Aorta (tissue), 5 donors: ENCODE measurements around the gene WEE2. TPM values are rescaled to one million over a fixed set of nuclear protein-coding genes. Genes with fewer than 3 reads are reported as not detected.
A peak's percentile ranks its signal among the peaks of the same experiment; 100 is the strongest.

Source experiments
- ATAC-seq: fragments of 200-7000 bp; cut with Tn5 transposase; one replicate; pipeline ENCODE4 v1.9.1; 2022; ENCODE audit warnings: moderate library complexity; ENCODE audit not compliant: low FRiP score
- DNase-seq, 2 donors: peaks; one replicate each; pipeline ENCODE4 v3.0.0-alpha.2; 2020
- H3K27ac ChIP-seq, 2 donors: one replicate each; pipeline ENCODE4 v1.5.1; 2013; ENCODE audit warnings: low read length in 2 of 2, mild to moderate bottlenecking in 2 of 2, moderate library complexity in 2 of 2, control low read depth in 1 of 2, inconsistent platforms in 1 of 2, low read depth in 1 of 2
- H3K27me3 ChIP-seq, 2 donors: one replicate each; pipeline ENCODE4 v1.6.1; 2013; ENCODE audit warnings: control low read depth in 1 of 2, low read length in 1 of 2, mild to moderate bottlenecking in 1 of 2, moderate library complexity in 1 of 2; ENCODE audit not compliant: insufficient read depth in 2 of 2, control insufficient read depth in 1 of 2
- H3K36me3 ChIP-seq, 2 donors: one replicate each; pipeline ENCODE4 v1.6.1; 2013; ENCODE audit warnings: control low read depth in 1 of 2, low read length in 1 of 2, mild to moderate bottlenecking in 1 of 2; ENCODE audit not compliant: insufficient read depth in 2 of 2, control insufficient read depth in 1 of 2
- H3K4me1 ChIP-seq, 2 donors: one replicate each; pipeline ENCODE4 v1.6.1; 2013; ENCODE audit warnings: low read length in 2 of 2, control low read depth in 1 of 2, mild to moderate bottlenecking in 1 of 2, moderate library complexity in 1 of 2; ENCODE audit not compliant: insufficient read depth in 2 of 2, control insufficient read depth in 1 of 2
- H3K4me3 ChIP-seq, 2 donors: one replicate each; pipeline ENCODE4 v1.5.1; 2013; ENCODE audit warnings: low read length in 2 of 2, control low read depth in 1 of 2, mild to moderate bottlenecking in 1 of 2
- H3K9me3 ChIP-seq: one replicate; pipeline ENCODE4 v1.6.1; 2013; ENCODE audit warnings: mild to moderate bottlenecking, low read length; ENCODE audit not compliant: control insufficient read depth
- WGBS, 2 donors: extraction: QIAGEN DNeasy Blood & Tissue Kit; methylation state at CpG; one replicate each; pipeline ENCODE4 v1.1.7; 2013; 5-methylcytosine and 5-hydroxymethylcytosine counted together
- intact Hi-C, 2 donors: fragments of 100-400 bp; cut with DNase I; formaldehyde crosslinking; loops; one replicate each; pipeline versions ENCODE4 v1.14.2 to v1.15.0; 2022
- polyA plus RNA-seq, 2 donors: library from polyadenylated mRNA; stranded (reverse); fragments of 200-250 nt; gene quantifications; one replicate each; pipeline ENCODE4 v1.2.3, GENCODE V29; 2013
- total RNA-seq, 2 donors: library from RNA; stranded (reverse); fragmentation: NEBNext Ultra II Directional; extraction: Animal tissue kit (Norgen Biotek cat#: 25700); gene quantifications; one replicate each; pipeline ENCODE4 v1.2.1, GENCODE V29; 2021
- donor health status: healthy with polysubstance abuse.
- donor health status: Bipolar disorder and iron deficiency.
- donor health status: DM: no; HTN: no; CAD: no.
- donor health status: DM: no; HTN: no; CAD: no.
- donor health status: DM: yes; HTN: yes; CAD: no.

Gene WEE2
- total and polyA plus RNA-seq, 4 donors: 0.12 TPM; not detected in 3

GRCh38 chr7:141697211-141697871 is 10.8 kb upstream of the WEE2 start:
- 67 to 70% methylated on average over 10 of the region's 10 CpGs for WGBS, 2 donors
- Histone ChIP-seq H3K9me3 (no peaks in the 10 kb centered on the region), H3K4me1 (peaks cover 6 to 9% of the 10 kb centered on the region in 2 donors), H3K27ac (no peak overlapping the region), H3K4me3 (no peak overlapping the region), H3K27me3 (no peaks in the 10 kb centered on the region), H3K36me3 (no peaks in the 10 kb centered on the region)
- intact Hi-C loops: no loop called here
- DNase-seq (peak in 1 of 2 donors; percentile 72), ATAC-seq (no peak)

- Histone ChIP-seq H3K27ac (no peak overlapping the region), H3K27me3 (no peaks in the 10 kb centered on the region), H3K9me3 (no peaks in the 10 kb centered on the region), H3K4me3 (no peak overlapping the region), H3K36me3 (no peaks in the 10 kb centered on the region), H3K4me1 (peaks cover 6 to 9% of the 10 kb centered on the region in 2 donors)
- intact Hi-C loops: no loop called here
- WGBS, 2 donors: 77 to 83% methylated on average over 1 of the region's 1 CpG
- ATAC-seq (no peak), DNase-seq (no peak)
Observed at GRCh38 chr7:141698247-141699015, 9.7 kb upstream of the WEE2 start.

- H3K4me1 ChIP-seq: peaks cover 6 to 14% of the 10 kb centered on the region in 2 donors
- no peaks in the 10 kb centered on the region for H3K36me3 ChIP-seq
- 57 to 62% methylated on average over 3 of the region's 3 CpGs for WGBS, 2 donors
- H3K9me3 ChIP-seq: no peaks in the 10 kb centered on the region
- ATAC-seq (no peak), DNase-seq (no peak)
- H3K4me3 ChIP-seq: no peak overlapping the region
- intact Hi-C loops: loop anchor here (5.0 kb wide), 2 partner anchors 37 to 43 kb away; partner anchors contain the start of gene SSBP1 (in 1 of the 2)
- peak overlapping the region in 1 of 2 donors; percentile 24 for H3K27ac ChIP-seq
- no peaks in the 10 kb centered on the region for H3K27me3 ChIP-seq
Observed at GRCh38 chr7:141699860-141700259, 8.3 kb upstream of the WEE2 start.

GRCh38 chr7:141700296-141700847 is 7.8 kb upstream of the WEE2 start:
- Histone ChIP-seq H3K27ac (peak overlapping the region in 1 of 2 donors; percentile 67), H3K9me3 (no peaks in the 10 kb centered on the region), H3K4me3 (peak overlapping the region in 1 of 2 donors; percentile 99), H3K36me3 (no peaks in the 10 kb centered on the region), H3K4me1 (peaks cover 6 to 16% of the 10 kb centered on the region in 2 donors), H3K27me3 (no peaks in the 10 kb centered on the region)
- DNase-seq: no peak
- no peak for ATAC-seq
- intact Hi-C loops: loop anchor here (5.0 kb wide), 2 partner anchors 37 to 43 kb away; partner anchors contain the start of gene SSBP1 (in 1 of the 2)
- WGBS, 2 donors: 37 to 39% methylated on average over 5 of the region's 5 CpGs

- WGBS, 2 donors: 6 to 7% methylated on average over 20 of the region's 20 CpGs
- DNase-seq (no peak), ATAC-seq (no peak)
- H3K27ac ChIP-seq: peak overlapping the region; percentile 23 to 67
- H3K9me3 ChIP-seq: no peaks in the 10 kb centered on the region
- intact Hi-C loops: loop anchor here (5.0 kb wide), 2 partner anchors 36 to 44 kb away; partner anchors contain the start of gene SSBP1 (in 1 of the 2)
- peaks cover 4 to 11% of the 10 kb centered on the region in 2 donors for H3K4me1 ChIP-seq
- H3K27me3 ChIP-seq: no peaks in the 10 kb centered on the region
- H3K36me3 ChIP-seq: no peaks in the 10 kb centered on the region
- H3K4me3 ChIP-seq: peak overlapping the region; percentile 99 to 100
Observed at GRCh38 chr7:141700848-141701371, 7.2 kb upstream of the WEE2 start.

- H3K36me3 ChIP-seq: no peaks in the 10 kb centered on the region
- peak overlapping the region; percentile 99 to 100 for H3K4me3 ChIP-seq
- intact Hi-C loops: loop anchor here (2.0 to 5.0 kb wide), 3 partner anchors 36 to 44 kb away; partner anchors contain the start of gene SSBP1 (in 2 of the 2)
- H3K4me1 ChIP-seq: peaks cover 3 to 10% of the 10 kb centered on the region in 2 donors
- peak; percentile 66 to 78 for DNase-seq
- peak; percentile 57 for ATAC-seq
- no peaks in the 10 kb centered on the region for H3K9me3 ChIP-seq
- 0% methylated on average over 37 to 59 of the region's 59 CpGs for WGBS, 2 donors
- peak overlapping the region; percentile 23 to 95 for H3K27ac ChIP-seq
- no peaks in the 10 kb centered on the region for H3K27me3 ChIP-seq
Observed at GRCh38 chr7:141701489-141702046, 6.6 kb upstream of the WEE2 start.

GRCh38 chr7:141702047-141702567 is 6.0 kb upstream of the WEE2 start, which contains the start of gene DENND11:
DENND11 (minus strand) TSS chr7:141702166; CDS start chr7:141702153, 13 bp downstream.
- ATAC-seq (peak; percentile 74), DNase-seq (peak; percentile 55 to 86)
- Histone ChIP-seq H3K9me3 (no peaks in the 10 kb centered on the region), H3K27me3 (no peaks in the 10 kb centered on the region), H3K36me3 (no peaks in the 10 kb centered on the region), H3K27ac (peak within 1 kb of the TSS; percentile 23 to 95), H3K4me3 (peak within 1 kb of the TSS; percentile 99 to 100), H3K4me1 (peaks cover 0 to 6% of the 10 kb centered on the region in 2 donors)
- 0 to 1% methylated on average over 26 to 62 of the region's 62 CpGs for WGBS, 2 donors
- intact Hi-C loops: loop anchor here (2.0 to 5.0 kb wide), 3 partner anchors 35 to 45 kb away; partner anchors contain the start of gene SSBP1 (in 2 of the 2)

GRCh38 chr7:141702892-141703291 is 5.3 kb upstream of the WEE2 start:
- no peak for DNase-seq
- Histone ChIP-seq H3K36me3 (no peaks in the 10 kb centered on the region), H3K9me3 (no peaks in the 10 kb centered on the region), H3K27me3 (no peaks in the 10 kb centered on the region), H3K4me3 (peak overlapping the region in 1 of 2 donors; percentile 100), H3K27ac (no peak overlapping the region), H3K4me1 (peaks cover 0 to 6% of the 10 kb centered on the region in 2 donors)
- intact Hi-C loops: loop anchor here (2.0 to 5.0 kb wide), 3 partner anchors 34 to 46 kb away; partner anchors contain the start of gene SSBP1 (in 2 of the 2)
- WGBS, 2 donors: 6 to 10% methylated on average over 4 of the region's 4 CpGs
- ATAC-seq: no peak
